GM23338 (cell line): ENCODE data around the gene HEPACAM2. TPM values are rescaled to one million over a fixed set of nuclear protein-coding genes. Genes with fewer than 3 reads are reported as not detected.
A peak's percentile ranks its signal among the peaks of the same experiment; 100 is the strongest.

Source experiments
- ATAC-seq: fragments of 200-7000 bp; cut with Tn5 transposase; 3 replicates; pipeline ENCODE4 v1.9.1; 2020
- DNase-seq: peaks from one replicate; pipeline ENCODE4 v3.0.0-alpha.2; 2015; ENCODE audit warnings: low spot score
- H2AFZ ChIP-seq: fragments of 200-600 bp; sonication (generic); 2 replicates; pipeline ENCODE4 v1.8.0; 2016; ENCODE audit warnings: antibody characterized with exemption, mild to moderate bottlenecking, moderate library complexity
- H3F3A ChIP-seq: fragments of 200-600 bp; sonication (generic); replicated peaks from 2 replicates; pipeline ENCODE4 v1.8.0; 2017; ENCODE audit warnings: antibody characterized with exemption, mixed run types, low read depth
- H3K27ac ChIP-seq: fragments of 200-600 bp; sonication (generic); 2 replicates; pipeline ENCODE4 v1.6.1; 2016; ENCODE audit warnings: low read depth
- H3K27me3 ChIP-seq: fragments of 200-600 bp; sonication (generic); 2 replicates; pipeline ENCODE4 v1.8.0; 2016; ENCODE audit warnings: mild to moderate bottlenecking, mixed run types, moderate library complexity; ENCODE audit not compliant: insufficient read depth
- H3K36me3 ChIP-seq: fragments of 200-600 bp; sonication (generic); 2 replicates; pipeline ENCODE4 v1.8.0; 2016; ENCODE audit warnings: mild to moderate bottlenecking; ENCODE audit not compliant: insufficient read depth
- H3K4me1 ChIP-seq: fragments of 200-600 bp; sonication (generic); 2 replicates; pipeline ENCODE4 v1.8.0; 2016; ENCODE audit warnings: mild to moderate bottlenecking, moderate library complexity; ENCODE audit not compliant: insufficient read depth
- H3K4me2 ChIP-seq: fragments of 200-600 bp; sonication (generic); 2 replicates; pipeline ENCODE4 v1.7.1; 2017; ENCODE audit warnings: mixed run types
- H3K4me3 ChIP-seq: fragments of 200-600 bp; sonication (generic); 2 replicates; pipeline ENCODE4 v1.6.1; 2016; ENCODE audit warnings: mixed run types
- H3K79me2 ChIP-seq: fragments of 200-600 bp; sonication (generic); replicated peaks from 2 replicates; pipeline ENCODE4 v1.8.0; 2017; ENCODE audit warnings: mild to moderate bottlenecking; ENCODE audit not compliant: insufficient read depth
- H3K9me2 ChIP-seq: fragments of 200-600 bp; sonication (generic); 2 replicates; pipeline ENCODE4 v1.8.0; 2017; ENCODE audit not compliant: insufficient read depth
- H4K20me1 ChIP-seq: fragments of 200-600 bp; sonication (generic); replicated peaks from 2 replicates; pipeline ENCODE4 v1.8.0; 2017; ENCODE audit warnings: mild to moderate bottlenecking; ENCODE audit not compliant: insufficient read depth
- H3K27ac Mint-ChIP-seq: 2 replicates; pipeline ENCODE4 v1.8.0; 2020; ENCODE audit warnings: inconsistent platforms, mild to moderate bottlenecking, moderate library complexity, mixed read lengths
- H3K27me3 Mint-ChIP-seq: 3 replicates; pipeline ENCODE4 v1.8.0; 2022; ENCODE audit warnings: low read depth, mild to moderate bottlenecking, moderate library complexity, mixed read lengths, inconsistent platforms; ENCODE audit not compliant: insufficient read depth, poor library complexity
- H3K36me3 Mint-ChIP-seq: 3 replicates; pipeline ENCODE4 v1.8.0; 2021; ENCODE audit warnings: low read depth, mild to moderate bottlenecking, inconsistent platforms, moderate library complexity, mixed read lengths
- H3K4me1 Mint-ChIP-seq: 3 replicates; pipeline ENCODE4 v1.8.0; 2020; ENCODE audit warnings: mild to moderate bottlenecking, inconsistent platforms, mixed read lengths
- H3K4me3 Mint-ChIP-seq: 3 replicates; pipeline ENCODE4 v1.8.0; 2021; ENCODE audit warnings: moderate library complexity, mild to moderate bottlenecking, inconsistent platforms, mixed read lengths
- H3K9me3 Mint-ChIP-seq: 3 replicates; pipeline ENCODE4 v1.8.0; 2020; ENCODE audit warnings: moderate library complexity, mild to moderate bottlenecking, inconsistent platforms, mixed read lengths
- CREB1 ChIP-seq: fragments of 250-450 bp; sonication (Bioruptor Pico); IDR thresholded peaks from 2 replicates; pipeline ENCODE4 v1.5.0; 2020; ENCODE audit warnings: low read depth, mild to moderate bottlenecking, moderate library complexity
- CTCF ChIP-seq, 2 experiments: fragments of 200-600 bp in 1 of 2; sonication (generic) in 1 of 2; conservative IDR thresholded peaks; 2 replicates each; pipeline versions ENCODE4 v1.5.1 to v1.6.1; 2016 to 2017; ENCODE audit warnings: antibody characterized with exemption in 2 of 2, low read depth in 2 of 2, mild to moderate bottlenecking in 2 of 2, moderate library complexity in 1 of 2
- ETS1 ChIP-seq: IDR thresholded peaks from 2 replicates; pipeline ENCODE4 v1.6.1; 2016; ENCODE audit warnings: antibody characterized with exemption
- EZH2 ChIP-seq: fragments of 200-600 bp; sonication (generic); IDR thresholded peaks from one replicate; pipeline ENCODE4 v1.8.0; 2017; ENCODE audit warnings: antibody characterized with exemption, mild to moderate bottlenecking, low read depth; ENCODE audit not compliant: unreplicated experiment
- EZH2phosphoT487 ChIP-seq: fragments of 200-600 bp; sonication (generic); IDR thresholded peaks from one replicate; pipeline ENCODE4 v1.8.1; 2018; ENCODE audit warnings: antibody characterized with exemption; ENCODE audit not compliant: unreplicated experiment
- NANOG ChIP-seq: IDR thresholded peaks from 2 replicates; pipeline ENCODE4 v1.6.1; 2016; ENCODE audit warnings: antibody characterized with exemption, borderline replicate concordance
- POLR2AphosphoS5 ChIP-seq: IDR thresholded peaks from 2 replicates; pipeline ENCODE4 v1.6.1; 2016; ENCODE audit warnings: antibody characterized with exemption, low read depth
- REST ChIP-seq: IDR thresholded peaks from one replicate; pipeline ENCODE4 v1.6.1; 2018; ENCODE audit warnings: antibody characterized with exemption; ENCODE audit not compliant: unreplicated experiment
- polyA plus RNA-seq: library from polyadenylated mRNA; unstranded; fragments of >200 nt; fragmentation: Nextera tagmentation; extraction: Ambion mirVana; gene quantifications from 2 replicates; pipeline ENCODE4 v1.2.1, GENCODE V29; 2016
- total RNA-seq: library from RNA; depleted of rRNA; stranded (reverse); fragments of >200 nt; shearing (Covaris generic); gene quantifications from 2 replicates; pipeline ENCODE4 v1.2.3, GENCODE V29; 2014

HEPACAM2 gene
- total and polyA plus RNA-seq, 2 experiments from 2014 or later: not detected

- TF ChIP-seq REST: no peak
- no peak for TF ChIP-seq EZH2phosphoT487
- TF ChIP-seq CREB1 (CRISPR knock-in tag): no peak
These were observed 13.4 kb downstream of the HEPACAM2 start (continued) for GRCh38 chr7:93212881-93213280.

GRCh38 chr7:93211228-93211818 is 14.9 kb downstream of the HEPACAM2 start:
- ATAC-seq (no peak), DNase-seq (no peak)
- Histone ChIP-seq H3K36me3 (no peaks in the 10 kb centered on the region), H3K27ac (no peak overlapping the region), H3K4me1 (no peaks in the 10 kb centered on the region), H3F3A (no peaks in the 10 kb centered on the region), H3K27me3 (no peaks in the 10 kb centered on the region; the same call in 1 of the 2 replicates), H4K20me1 (no peaks in the 10 kb centered on the region), H3K79me2 (no peaks in the 10 kb centered on the region), H2AFZ (0 out of 2 replicates have a peak overlapping the region, but pooled peaks have one; percentile 54), H3K4me2 (no peak overlapping the region), H3K4me3 (no peak overlapping the region), H3K9me2 (no peaks in the 10 kb centered on the region)
- Mint-ChIP-seq H3K4me1 (no peaks in the 10 kb centered on the region), H3K27me3 (no peaks in the 10 kb centered on the region), H3K9me3 (no peaks in the 10 kb centered on the region), H3K27ac (no peak overlapping the region), H3K4me3 (no peak overlapping the region), H3K36me3 (no peaks in the 10 kb centered on the region)
- no peak for TF ChIP-seq CTCF (conservative IDR thresholded peaks at IDR 0.05; ENCODE audit: low read depth in 2 of 2)
- no peak for TF ChIP-seq EZH2
- no peak for TF ChIP-seq POLR2AphosphoS5
- no peak for TF ChIP-seq NANOG
- TF ChIP-seq ETS1: no peak
